Natural killer cell treated with Interleukin-12 subunit alpha and Interleukin-12 subunit beta and Interleukin-15 and Interleukin-18, amount 100 ng/mL, for 72 hours (primary cell): ENCODE results near the gene ATAT1. TPM values are rescaled to one million over a fixed set of nuclear protein-coding genes. Genes with fewer than 3 reads are reported as not detected.

Source experiments
- ATAC-seq, 2 donors: fragments of 150-1000 bp; cut with Tn5 transposase in 1 of 2; sonication (Bioruptor Pico), chemical (Tn5 transposase) in 1 of 2; 2 replicates each; pipeline ENCODE4 v1.10.0; 2021
- DNase-seq: peaks from one replicate; pipeline ENCODE4 v3.0.0; 2022; ENCODE audit warnings: low spot score
- H3K27ac Mint-ChIP-seq, 2 donors: 1 replicate in 1 of 2; 2 replicates in 1 of 2; pipeline ENCODE4 v1.8.0; 2022; ENCODE audit warnings: mixed read lengths in 2 of 2, mild to moderate bottlenecking in 1 of 2, moderate library complexity in 1 of 2
- H3K27me3 Mint-ChIP-seq, 2 donors: 1 replicate in 1 of 2; 2 replicates in 1 of 2; pipeline ENCODE4 v1.8.0; 2022; ENCODE audit warnings: mixed read lengths in 2 of 2
- H3K36me3 Mint-ChIP-seq: one replicate; pipeline ENCODE4 v1.8.0; 2022; ENCODE audit warnings: mixed read lengths
- H3K4me1 Mint-ChIP-seq, 2 donors: 1 replicate in 1 of 2; 2 replicates in 1 of 2; pipeline ENCODE4 v1.8.0; 2022; ENCODE audit warnings: low read depth in 2 of 2, mixed read lengths in 2 of 2, mild to moderate bottlenecking in 1 of 2
- H3K4me3 Mint-ChIP-seq: one replicate; pipeline ENCODE4 v1.8.0; 2022; ENCODE audit warnings: mixed read lengths
- H3K9me3 Mint-ChIP-seq: 2 replicates; pipeline ENCODE4 v1.8.0; 2022; ENCODE audit warnings: mixed read lengths
- total RNA-seq, 2 donors: library from RNA; stranded (reverse); gene quantifications; one replicate each; pipeline ENCODE4 v1.2.3, GENCODE V29; 2022

ATAT1 gene
- total RNA-seq, 2 donors from 2014 or later = 7.3 to 15.8 TPM

DNA sequence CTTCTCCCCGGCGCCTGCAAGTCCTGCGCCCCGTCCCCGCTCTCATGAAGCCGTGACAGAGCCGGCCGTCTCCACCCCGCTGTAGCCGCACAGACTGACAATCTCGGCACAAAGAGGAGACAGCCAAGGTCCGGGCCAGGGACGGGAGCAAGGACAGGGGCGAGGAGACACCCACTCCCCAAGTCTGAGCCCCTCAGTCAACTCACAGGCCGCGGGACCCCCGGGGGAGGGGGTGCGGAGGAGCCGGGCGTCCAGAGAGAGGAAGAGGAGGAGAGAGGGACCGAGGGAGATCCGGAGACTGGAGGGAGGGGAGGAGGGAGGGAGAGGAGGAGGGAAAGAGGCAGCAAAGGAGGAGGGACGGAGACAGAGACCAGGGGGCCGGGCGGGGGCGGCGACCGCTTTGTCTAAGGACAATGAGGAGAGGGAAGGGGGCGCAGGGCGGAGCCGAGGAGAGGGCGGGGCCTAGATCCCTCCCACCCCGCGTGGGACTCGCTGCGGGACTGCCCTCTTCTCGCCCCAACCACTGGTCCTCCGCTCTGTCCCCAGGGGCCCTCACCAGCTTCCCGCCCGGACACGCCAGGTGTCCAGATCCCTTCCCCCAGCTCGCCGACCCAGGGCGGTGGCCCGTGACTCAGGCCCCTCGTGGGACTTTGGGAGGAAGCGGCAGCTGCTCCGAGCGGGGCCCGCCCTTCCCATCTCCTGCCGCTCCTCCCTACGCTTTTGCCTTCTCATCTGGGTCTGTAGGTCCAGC, 60.4 kb downstream of the ATAT1 start:
- Mint-ChIP-seq H3K36me3 (peaks cover 35% of the 10 kb centered on the region), H3K27ac (peak overlapping the region; percentile 98), H3K27me3 (no peaks in the 10 kb centered on the region), H3K9me3 (no peaks in the 10 kb centered on the region), H3K4me1 (peaks cover 50 to 60% of the 10 kb centered on the region in 2 donors), H3K4me3 (peak overlapping the region; percentile 100)
- peak; percentile 60 to 77 for ATAC-seq
- DNase-seq = peak; percentile 93

DNA sequence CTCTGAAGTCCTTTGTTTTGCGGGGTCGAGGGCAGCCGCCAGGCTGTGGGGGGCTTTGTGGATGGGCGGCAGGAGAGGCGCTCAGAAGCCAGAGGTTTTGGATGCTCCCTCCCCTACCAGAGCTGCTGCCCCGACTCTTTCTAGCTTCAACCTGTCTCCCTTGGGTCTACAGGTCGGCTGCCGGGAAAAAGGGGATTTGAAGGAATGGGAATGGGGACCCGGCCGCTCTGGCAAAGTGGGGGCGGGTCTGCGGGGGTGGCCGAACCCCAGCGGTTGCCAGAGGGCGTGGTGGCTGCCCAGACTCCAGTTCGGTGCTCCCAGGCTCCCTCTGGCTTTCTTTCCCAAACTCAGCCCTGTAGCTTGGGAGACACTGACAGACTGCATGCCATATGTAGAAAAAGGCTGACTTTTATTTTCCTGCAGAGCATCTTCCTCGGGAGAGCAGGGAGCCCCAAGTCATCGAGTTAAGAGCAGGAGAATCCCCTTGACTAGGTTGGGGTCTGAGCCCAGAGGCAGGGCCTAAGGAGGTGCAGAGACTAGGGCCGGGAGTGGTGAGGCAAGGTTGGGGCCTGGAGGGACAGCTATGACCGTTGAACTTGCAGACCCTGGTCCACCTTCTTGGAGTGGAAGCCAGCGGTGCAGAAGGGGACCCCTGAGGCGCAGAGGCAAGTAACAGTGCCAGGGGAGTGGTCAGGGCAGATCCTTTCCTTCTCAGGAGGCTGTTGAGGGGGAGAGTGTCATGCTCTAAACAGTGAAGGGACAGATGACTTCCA, 61.2 kb downstream of the ATAT1 start:
- Mint-ChIP-seq H3K27ac (peak overlapping the region; percentile 98), H3K27me3 (no peaks in the 10 kb centered on the region), H3K4me1 (peaks cover 45 to 53% of the 10 kb centered on the region in 2 donors), H3K4me3 (peak overlapping the region; percentile 100), H3K9me3 (no peaks in the 10 kb centered on the region), H3K36me3 (peaks cover 31% of the 10 kb centered on the region)
- ATAC-seq = no peak
- no peak for DNase-seq

DNA sequence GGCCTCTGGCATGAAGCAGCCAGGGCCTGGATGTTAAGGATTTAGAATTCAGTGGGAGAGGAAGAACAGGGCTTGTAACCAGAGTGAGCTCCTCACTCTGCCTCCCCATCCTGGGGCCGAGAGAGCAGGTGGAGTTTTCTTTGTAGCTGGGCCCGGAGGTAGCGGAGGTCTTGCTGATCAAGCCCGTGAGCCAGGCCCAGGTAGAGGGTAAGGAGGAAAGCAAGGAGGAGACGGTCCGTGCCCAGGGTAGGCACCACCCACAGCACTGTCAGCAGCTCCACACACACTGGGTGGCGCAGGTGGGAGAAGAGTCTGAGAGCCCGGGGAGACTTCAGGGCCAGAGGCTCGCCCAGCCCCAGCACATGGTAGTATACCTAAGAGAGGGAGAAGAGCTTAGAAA, 61.9 kb downstream of the ATAT1 start:
- Mint-ChIP-seq H3K4me3 (peak overlapping the region; percentile 100), H3K9me3 (no peaks in the 10 kb centered on the region), H3K27ac (peak overlapping the region; percentile 98), H3K4me1 (peaks cover 43 to 51% of the 10 kb centered on the region in 2 donors), H3K36me3 (peaks cover 26% of the 10 kb centered on the region), H3K27me3 (no peaks in the 10 kb centered on the region)
- no peak for DNase-seq
- no peak for ATAC-seq

DNA sequence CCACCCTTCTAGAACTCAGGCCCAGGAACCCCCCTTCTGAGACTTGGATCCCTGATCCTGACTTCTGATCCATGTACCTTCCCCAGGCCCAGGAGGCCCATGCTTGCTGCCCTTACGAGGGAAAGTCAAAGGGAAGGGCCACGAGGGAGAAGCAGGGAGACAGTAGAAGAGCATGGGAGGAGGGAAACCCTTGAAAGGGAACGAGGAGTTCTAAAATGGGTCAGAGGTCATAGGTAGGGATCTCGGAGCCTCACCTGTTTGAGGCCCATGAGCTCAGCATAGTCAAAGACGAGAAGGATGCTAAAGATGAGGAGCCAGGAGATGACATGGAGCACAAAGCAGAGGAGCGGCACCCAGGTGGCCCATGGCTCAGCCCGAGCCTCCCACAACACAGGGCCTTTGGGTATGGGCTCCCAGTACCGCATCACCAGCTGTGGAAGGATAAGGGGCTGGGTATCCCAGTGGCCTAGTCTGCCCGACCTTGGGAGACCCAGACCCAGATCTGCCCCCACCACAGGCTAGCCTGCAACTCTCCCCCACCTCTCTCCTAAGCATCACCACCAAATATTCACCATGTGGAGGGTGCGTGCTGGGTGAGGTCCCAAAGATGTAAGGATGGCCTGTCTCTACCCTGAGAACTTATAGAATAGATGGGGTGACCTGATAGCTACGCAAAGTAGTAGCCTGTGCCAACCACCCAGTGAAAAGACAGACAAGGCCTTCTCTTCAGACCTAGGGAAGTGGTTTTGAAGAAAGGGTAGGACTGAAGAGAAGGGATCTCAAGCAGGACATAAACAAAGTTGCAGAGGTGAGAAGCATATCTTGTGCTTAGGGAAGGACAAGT, 62.6 kb downstream of the ATAT1 start:
- Mint-ChIP-seq H3K4me1 (peaks cover 43 to 51% of the 10 kb centered on the region in 2 donors), H3K27ac (peak overlapping the region; percentile 98), H3K27me3 (no peaks in the 10 kb centered on the region), H3K4me3 (peak overlapping the region; percentile 100), H3K36me3 (peaks cover 19% of the 10 kb centered on the region), H3K9me3 (no peaks in the 10 kb centered on the region)
- no peak for ATAC-seq
- DNase-seq = no peak

DNA sequence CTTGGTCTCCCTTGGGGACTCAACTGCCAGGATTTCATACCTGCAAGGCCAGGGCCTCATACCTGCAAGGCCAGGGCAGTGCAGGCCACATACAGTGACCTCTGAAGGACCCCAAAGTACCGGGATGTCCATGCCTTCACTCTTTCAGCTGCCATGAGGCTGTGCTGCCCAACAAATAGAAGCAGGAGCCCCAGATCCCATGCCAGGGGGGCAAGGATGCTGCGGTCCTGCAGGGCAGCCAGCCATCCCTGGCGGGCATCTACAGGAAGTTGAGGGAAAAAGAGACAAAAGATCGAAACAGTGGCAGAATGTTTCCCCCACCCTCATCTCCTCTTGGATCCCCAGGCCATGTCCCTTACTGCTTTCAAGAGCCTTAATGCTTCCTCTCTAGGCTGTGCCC, 63.3 kb downstream of the ATAT1 start:
- H3K9me3 Mint-ChIP-seq = no peaks in the 10 kb centered on the region
- ATAC-seq (no peak), DNase-seq (no peak)
- H3K4me1 Mint-ChIP-seq = peaks cover 41 to 49% of the 10 kb centered on the region in 2 donors
- H3K36me3 Mint-ChIP-seq = peaks cover 14% of the 10 kb centered on the region
- H3K27me3 Mint-ChIP-seq = no peaks in the 10 kb centered on the region
- H3K27ac Mint-ChIP-seq = peak overlapping the region; percentile 98
- H3K4me3 Mint-ChIP-seq = peak overlapping the region; percentile 100

DNA sequence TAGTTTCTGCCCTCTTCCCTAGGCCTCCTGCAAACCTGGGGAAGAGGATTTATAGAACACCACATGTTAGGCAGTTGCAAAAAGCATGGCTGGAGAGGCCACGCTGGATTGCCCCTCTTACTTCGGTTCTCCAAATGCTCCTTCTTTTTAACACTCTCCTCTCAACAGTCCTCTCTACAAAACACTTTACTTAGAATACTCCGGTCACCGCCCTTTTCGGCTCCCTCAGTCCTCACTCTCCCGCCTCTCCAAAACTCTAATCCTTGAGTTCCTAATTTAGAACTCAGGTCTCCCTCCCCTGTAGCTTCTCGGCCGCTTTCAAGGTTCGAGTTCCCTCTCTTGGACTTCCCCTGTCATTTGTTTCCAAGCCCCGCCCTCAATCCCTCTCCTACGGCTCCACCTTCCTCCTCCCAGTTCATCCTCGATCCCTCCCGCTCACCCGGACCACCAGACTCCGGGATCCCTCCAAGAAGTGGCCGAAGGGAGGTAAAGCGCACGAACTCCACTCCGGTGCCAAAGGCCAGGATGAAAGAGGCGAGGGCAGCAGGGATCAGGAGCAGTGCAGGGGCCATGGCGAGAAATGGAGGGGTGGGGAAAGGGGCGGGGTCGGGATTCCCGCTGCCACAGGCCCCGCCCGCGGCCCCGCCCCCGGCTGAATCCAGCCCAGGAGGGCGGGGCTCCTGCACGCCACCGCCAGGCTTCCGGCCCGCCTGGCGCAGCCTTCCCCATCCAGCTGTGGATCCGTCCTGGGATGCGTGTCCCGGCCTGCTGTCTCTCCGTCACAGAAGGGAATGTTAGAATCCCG, 63.9 kb downstream of the ATAT1 start, which contains the start of gene NRM:
Gene NRM (minus strand): TSS at position 582 of the 805 bp plus-strand sequence. CDS start 10 bp downstream, at position 572.
- DNase-seq = peak; percentile 78
- peak within 1 kb of the TSS; percentile 100 for H3K4me3 Mint-ChIP-seq
- H3K4me1 Mint-ChIP-seq = peaks cover 35 to 42% of the 10 kb centered on the region in 2 donors
- ATAC-seq = peak; percentile 65 to 81
- peak within 1 kb of the TSS; percentile 98 for H3K27ac Mint-ChIP-seq
- no peaks in the 10 kb centered on the region for H3K9me3 Mint-ChIP-seq
- H3K27me3 Mint-ChIP-seq = no peaks in the 10 kb centered on the region
- H3K36me3 Mint-ChIP-seq = peaks cover 8% of the 10 kb centered on the region

DNA sequence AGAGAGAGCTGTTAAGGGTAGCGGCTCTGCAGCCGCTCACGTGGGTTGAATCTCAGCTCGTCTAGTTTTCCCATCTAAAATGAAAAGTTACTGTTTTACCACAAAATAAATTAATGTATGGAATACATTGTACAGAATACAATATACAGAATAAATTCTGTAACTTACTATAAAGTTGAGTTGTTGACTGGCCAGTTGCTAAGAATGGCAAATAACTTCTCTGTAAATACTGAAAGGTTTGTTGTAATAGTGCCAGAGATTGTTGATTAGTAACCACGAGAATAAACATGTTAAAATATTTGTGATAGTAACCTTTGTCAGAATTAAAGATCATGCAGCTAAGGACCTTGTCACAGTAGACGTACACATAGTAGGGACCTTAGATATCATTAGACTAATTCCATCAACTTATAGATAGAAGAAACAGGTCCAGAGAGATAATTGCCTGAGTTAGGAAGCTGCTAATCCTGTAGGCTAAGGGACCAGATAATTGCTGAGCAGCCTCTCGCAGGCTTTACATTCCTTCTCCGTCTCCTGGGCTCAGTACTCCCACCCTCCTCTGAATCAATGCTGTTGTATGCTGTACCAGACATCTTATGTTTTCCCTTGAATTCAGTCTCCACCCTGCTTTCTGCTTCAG, 64.7 kb downstream of the ATAT1 start:
- Mint-ChIP-seq H3K27me3 (no peaks in the 10 kb centered on the region), H3K9me3 (no peaks in the 10 kb centered on the region), H3K4me1 (peaks cover 31 to 35% of the 10 kb centered on the region in 2 donors), H3K4me3 (peak overlapping the region; percentile 100), H3K27ac (peak overlapping the region; percentile 98), H3K36me3 (peaks cover 2% of the 10 kb centered on the region)
- ATAC-seq = no peak
- DNase-seq = no peak

Other genes with a start within 250 kb of the ATAT1 start
- gene HLA-E, start 137.4 kb upstream of the ATAT1 start, total RNA-seq = 100 to 1,000 TPM; 355 to 567 TPM
- 10 to 100 TPM; 59.8 to 70.5 TPM for gene GNL1, start 70.4 kb upstream of the ATAT1 start, total RNA-seq
- 10 to 100 TPM; 13.0 to 23.8 TPM for gene PRR3, start 69.6 kb upstream of the ATAT1 start, total RNA-seq
- gene ABCF1, start 55.4 kb upstream of the ATAT1 start, total RNA-seq = 100 to 1,000 TPM in 1 of 2 donors, 10 to 100 TPM in 1; 94.8 to 122 TPM
- gene PPP1R10, start 9.6 kb upstream of the ATAT1 start, total RNA-seq = 100 to 1,000 TPM in 1 of 2 donors, 10 to 100 TPM in 1; 97.9 to 119 TPM
- gene MRPS18B, start 9.0 kb upstream of the ATAT1 start, total RNA-seq = 10 to 100 TPM; 43.9 to 58.4 TPM
- gene C6orf136, start 20.3 kb downstream of the ATAT1 start, total RNA-seq = 10 to 100 TPM; 29.6 to 32.5 TPM
- gene DHX16, start 46.1 kb downstream of the ATAT1 start, total RNA-seq = 10 to 100 TPM; 50.7 to 64.2 TPM
- 100 to 1,000 TPM; 168 to 271 TPM for gene PPP1R18, start 59.8 kb downstream of the ATAT1 start, total RNA-seq
- gene NRM, start 64.1 kb downstream of the ATAT1 start, total RNA-seq = 10 to 100 TPM; 11.7 to 24.2 TPM
- gene MDC1, start 90.4 kb downstream of the ATAT1 start, total RNA-seq = 100 to 1,000 TPM in 1 of 2 donors, 10 to 100 TPM in 1; 64.1 to 118 TPM
- gene TUBB, start 93.5 kb downstream of the ATAT1 start, total RNA-seq = 1,000 to 10,000 TPM in 1 of 2 donors, 100 to 1,000 TPM in 1; 938 to 1,043 TPM
- 100 to 1,000 TPM; 219 to 319 TPM for gene FLOT1, start 115.8 kb downstream of the ATAT1 start, total RNA-seq
- gene IER3, start 117.7 kb downstream of the ATAT1 start, total RNA-seq = 100 to 1,000 TPM; 128 to 346 TPM